ENCODE results near the gene JPT2.

JPT2 gene

GRCh38 chr16:1677942-1678499 is at the start of gene JPT2:
TSS of gene JPT2 (plus strand) at chr16:1678279. CDS start at chr16:1678313, 34 bp downstream.
- DNase-seq: peak; percentile 72

GRCh38 chr16:1630450-1631213 is 47.4 kb upstream of the JPT2 start:
- no peak for DNase-seq

GRCh38 chr16:1631230-1631629 is 46.8 kb upstream of the JPT2 start:
- no peak for DNase-seq

GRCh38 chr16:1631931-1632637 is 46.0 kb upstream of the JPT2 start:
- no peak for DNase-seq

- no peak for DNase-seq
Measured at GRCh38 chr16:1632638-1632970, 45.5 kb upstream of the JPT2 start.

- DNase-seq: no peak
Measured at GRCh38 chr16:1633310-1633709, 44.8 kb upstream of the JPT2 start.

GRCh38 chr16:1634541-1634940 is 43.5 kb upstream of the JPT2 start:
- DNase-seq: no peak

- no peak for DNase-seq
Measured at GRCh38 chr16:1635070-1635469, 43.0 kb upstream of the JPT2 start.

GRCh38 chr16:1637526-1637925 is 40.6 kb upstream of the JPT2 start:
- DNase-seq: no peak

GRCh38 chr16:1638757-1639156 is 39.3 kb upstream of the JPT2 start:
- no peak for DNase-seq

GRCh38 chr16:1639282-1639681 is 38.8 kb upstream of the JPT2 start:
- DNase-seq: no peak

GRCh38 chr16:1639860-1640259 is 38.2 kb upstream of the JPT2 start:
- DNase-seq: no peak

- no peak for DNase-seq
Measured at GRCh38 chr16:1640261-1640941, 37.7 kb upstream of the JPT2 start.

- no peak for DNase-seq
Measured at GRCh38 chr16:1641261-1641660, 36.8 kb upstream of the JPT2 start.

GRCh38 chr16:1642148-1642547 is 35.9 kb upstream of the JPT2 start:
- no peak for DNase-seq

- no peak for DNase-seq
Measured at GRCh38 chr16:1642753-1643152, 35.3 kb upstream of the JPT2 start.

- no peak for DNase-seq
Measured at GRCh38 chr16:1643521-1643920, 34.6 kb upstream of the JPT2 start.

GRCh38 chr16:1645914-1646525 is 32.1 kb upstream of the JPT2 start:
- DNase-seq: no peak

GRCh38 chr16:1647856-1648255 is 30.2 kb upstream of the JPT2 start:
- DNase-seq: no peak

- no peak for DNase-seq
Measured at GRCh38 chr16:1650131-1650530, 27.9 kb upstream of the JPT2 start.

GRCh38 chr16:1651094-1651973 is 26.7 kb upstream of the JPT2 start:
- no peak for DNase-seq

GRCh38 chr16:1651974-1652312 is 26.1 kb upstream of the JPT2 start:
- no peak for DNase-seq
